ENCODE results near the gene PCSK1.

The PCSK1 gene

DNA sequence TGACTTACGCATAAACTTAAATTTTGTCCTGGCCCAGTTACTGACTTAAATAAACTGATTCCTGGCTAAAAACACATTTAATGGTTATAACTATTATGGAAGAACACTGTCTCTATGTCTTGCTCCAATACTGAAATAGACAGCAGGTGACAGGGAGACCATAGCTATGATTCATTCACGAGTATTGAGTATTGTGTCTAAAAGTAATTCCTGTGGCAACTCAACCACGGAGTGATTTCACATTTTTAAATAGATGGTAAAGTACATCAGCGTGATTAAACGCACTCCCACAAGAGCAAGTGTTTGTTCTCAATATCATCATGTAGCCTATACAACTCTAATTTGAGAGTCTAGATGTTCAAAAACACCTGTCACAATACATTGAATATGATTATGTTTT lies 35.9 kb upstream of the PCSK1 start:
- TF ChIP-seq, protein P1, sequence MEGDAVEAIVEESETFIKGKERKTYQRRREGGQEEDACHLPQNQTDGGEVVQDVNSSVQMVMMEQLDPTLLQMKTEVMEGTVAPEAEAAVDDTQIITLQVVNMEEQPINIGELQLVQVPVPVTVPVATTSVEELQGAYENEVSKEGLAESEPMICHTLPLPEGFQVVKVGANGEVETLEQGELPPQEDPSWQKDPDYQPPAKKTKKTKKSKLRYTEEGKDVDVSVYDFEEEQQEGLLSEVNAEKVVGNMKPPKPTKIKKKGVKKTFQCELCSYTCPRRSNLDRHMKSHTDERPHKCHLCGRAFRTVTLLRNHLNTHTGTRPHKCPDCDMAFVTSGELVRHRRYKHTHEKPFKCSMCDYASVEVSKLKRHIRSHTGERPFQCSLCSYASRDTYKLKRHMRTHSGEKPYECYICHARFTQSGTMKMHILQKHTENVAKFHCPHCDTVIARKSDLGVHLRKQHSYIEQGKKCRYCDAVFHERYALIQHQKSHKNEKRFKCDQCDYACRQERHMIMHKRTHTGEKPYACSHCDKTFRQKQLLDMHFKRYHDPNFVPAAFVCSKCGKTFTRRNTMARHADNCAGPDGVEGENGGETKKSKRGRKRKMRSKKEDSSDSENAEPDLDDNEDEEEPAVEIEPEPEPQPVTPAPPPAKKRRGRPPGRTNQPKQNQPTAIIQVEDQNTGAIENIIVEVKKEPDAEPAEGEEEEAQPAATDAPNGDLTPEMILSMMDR (IDR thresholded peaks at IDR 0.05): no peak

DNA sequence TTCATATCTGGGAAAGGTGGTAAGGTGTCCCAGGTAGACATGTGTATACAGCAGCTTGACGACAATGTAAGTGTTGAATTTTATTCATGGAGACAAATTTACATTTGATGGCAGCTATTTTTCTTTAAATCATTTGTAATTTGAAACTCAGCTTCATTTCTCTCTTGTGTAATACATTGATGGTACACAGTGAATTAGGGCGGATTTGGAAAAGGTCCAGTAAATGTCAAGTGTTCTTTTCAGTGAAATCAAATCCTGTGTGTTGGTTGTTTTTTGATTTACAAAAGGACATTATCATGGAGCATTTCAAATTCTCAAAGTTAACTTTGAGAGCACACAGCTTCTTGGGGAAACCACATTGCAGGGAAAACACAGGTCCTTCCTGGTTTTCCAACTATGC lies 30.0 kb upstream of the PCSK1 start:
- TF ChIP-seq, protein P1 (IDR thresholded peaks at IDR 0.05): no peak

GRCh38 chr5:96459313-96460121 lies 26.5 kb upstream of the PCSK1 start:
- TF ChIP-seq, protein P1 (IDR thresholded peaks at IDR 0.05): no peak

GRCh38 chr5:96458176-96458575 lies 25.1 kb upstream of the PCSK1 start:
- TF ChIP-seq, protein P1 (IDR thresholded peaks at IDR 0.05): no peak

DNA sequence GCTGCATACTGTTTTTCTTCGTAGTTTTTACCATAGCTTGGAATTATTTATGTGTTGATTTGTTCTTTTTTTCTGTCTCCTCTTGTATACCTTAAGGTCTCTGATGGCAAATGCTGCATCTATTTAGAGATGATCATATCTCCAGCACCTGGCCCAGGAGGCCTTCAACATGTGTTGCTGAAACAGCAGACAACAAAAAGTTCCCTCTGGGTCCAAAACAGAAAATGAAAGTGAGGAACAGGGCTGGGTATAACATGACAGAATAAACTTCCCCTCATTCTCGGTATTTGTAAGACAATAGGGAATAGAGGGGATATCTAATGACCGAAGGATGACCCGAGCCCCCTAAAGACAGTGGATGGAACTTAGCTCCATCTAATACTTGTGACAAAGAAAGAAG lies 22.7 kb upstream of the PCSK1 start:
- TF ChIP-seq, protein P1 (IDR thresholded peaks at IDR 0.05): no peak

DNA sequence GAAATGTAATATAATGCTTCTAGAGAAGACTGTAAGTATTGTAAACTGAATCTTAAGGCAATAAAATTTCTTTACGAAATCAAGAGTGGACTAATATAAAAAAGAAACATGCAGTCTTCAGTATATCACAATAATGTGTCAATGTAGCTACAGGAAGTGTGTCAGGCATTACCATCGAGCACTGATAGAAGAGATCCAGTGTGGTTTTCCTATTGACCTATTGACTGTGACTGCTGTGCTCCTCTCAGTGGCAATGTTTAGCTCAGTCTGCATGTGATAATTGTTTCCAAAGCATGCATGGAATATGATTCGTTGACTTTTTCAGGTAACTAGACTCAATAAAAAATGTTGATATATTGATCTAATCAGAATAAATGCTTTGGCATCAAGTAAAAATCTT lies 20.3 kb upstream of the PCSK1 start:
- TF ChIP-seq, protein P1 (IDR thresholded peaks at IDR 0.05): no peak

DNA sequence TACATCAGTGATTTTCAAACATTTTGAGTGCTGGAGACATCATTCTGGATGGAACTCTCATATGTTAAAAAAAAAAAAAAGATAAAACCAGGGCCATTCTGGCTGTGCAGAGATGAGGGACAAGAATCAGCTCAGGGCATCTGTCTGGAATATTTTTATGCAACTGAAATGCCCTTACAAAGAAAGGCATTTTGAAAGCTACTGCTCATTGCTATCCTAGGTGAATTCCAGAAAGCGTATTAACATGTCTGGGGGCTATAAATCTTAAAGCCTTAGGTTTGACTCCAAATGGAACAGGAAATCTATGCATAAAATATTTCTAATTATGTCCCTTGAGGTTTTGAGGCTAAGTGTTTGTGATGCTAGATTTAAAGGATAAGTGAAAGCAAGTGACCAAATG lies 14.9 kb upstream of the PCSK1 start:
- TF ChIP-seq, protein P1 (IDR thresholded peaks at IDR 0.05): no peak

- TF ChIP-seq, protein P1 (IDR thresholded peaks at IDR 0.05): no peak
These were observed 7.1 kb upstream of the PCSK1 start for GRCh38 chr5:96440185-96440538.
